ENCODE measurements around the gene TMEFF2.
"Not testable (repeated sequence)": the region's sequence is repeated elsewhere in the genome, so short reads cannot be mapped to it uniquely, and the experiment has no call there.

Gene TMEFF2

DNA sequence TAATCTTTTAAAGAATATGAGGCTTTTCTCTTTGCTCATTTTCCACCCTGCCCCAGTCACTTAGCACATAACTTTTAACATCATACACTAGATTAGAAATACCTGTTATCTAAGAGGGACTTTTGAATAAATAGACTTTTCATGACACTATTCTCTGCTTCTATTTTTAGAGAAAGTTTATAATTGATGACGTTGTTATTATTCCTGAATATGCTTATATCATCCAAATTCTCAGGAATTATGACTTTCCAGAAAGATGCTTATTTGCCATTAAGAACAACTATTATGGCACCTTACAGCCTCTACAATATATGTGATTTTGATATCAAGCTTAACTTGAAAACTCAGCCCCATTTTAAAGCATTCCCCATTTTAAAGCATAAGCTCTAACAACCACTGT, 11.4 kb downstream of the TMEFF2 start:
- DNase-seq (ENCODE audit: low spot score): no peak

DNA sequence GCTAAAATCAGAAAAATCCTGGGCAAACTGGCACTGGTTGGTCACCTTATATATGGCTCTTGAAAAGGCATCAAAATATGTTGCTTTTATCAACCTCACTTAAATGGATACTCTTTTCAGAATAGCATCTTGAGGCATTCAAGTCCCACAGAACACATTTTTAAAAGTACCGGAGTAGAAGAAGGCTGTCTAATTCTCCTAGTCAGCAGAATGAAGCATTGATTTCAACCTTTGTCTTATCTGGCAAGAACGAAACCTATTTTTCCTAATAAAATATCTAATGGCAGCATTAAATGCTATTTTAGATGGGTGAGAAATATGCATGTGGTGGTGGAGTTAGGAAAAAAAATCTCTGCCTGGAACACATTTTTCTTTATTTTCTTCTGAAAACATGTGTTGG, 27.8 kb downstream of the TMEFF2 start:
- DNase-seq (ENCODE audit: low spot score): no peak

DNA sequence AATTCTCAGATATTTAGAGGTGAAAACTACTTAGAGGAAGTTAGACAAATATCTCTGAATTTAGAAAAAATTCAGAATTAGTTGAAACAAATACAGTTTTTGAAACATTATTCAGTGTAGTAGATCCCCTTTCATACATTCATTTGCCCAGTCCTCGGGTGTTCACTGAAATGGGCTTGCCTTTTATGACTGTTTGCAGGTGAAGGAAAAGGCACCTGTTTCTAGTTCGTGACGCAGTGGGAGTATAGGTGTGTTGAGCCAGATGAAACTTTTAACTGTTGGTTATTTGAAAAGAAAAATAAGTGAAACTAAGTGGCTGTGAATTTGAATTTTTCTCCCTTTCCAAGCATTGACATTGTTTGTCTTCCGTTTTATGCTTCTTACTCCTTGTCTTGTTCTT, 28.9 kb downstream of the TMEFF2 start:
- DNase-seq (ENCODE audit: low spot score): no peak

DNA sequence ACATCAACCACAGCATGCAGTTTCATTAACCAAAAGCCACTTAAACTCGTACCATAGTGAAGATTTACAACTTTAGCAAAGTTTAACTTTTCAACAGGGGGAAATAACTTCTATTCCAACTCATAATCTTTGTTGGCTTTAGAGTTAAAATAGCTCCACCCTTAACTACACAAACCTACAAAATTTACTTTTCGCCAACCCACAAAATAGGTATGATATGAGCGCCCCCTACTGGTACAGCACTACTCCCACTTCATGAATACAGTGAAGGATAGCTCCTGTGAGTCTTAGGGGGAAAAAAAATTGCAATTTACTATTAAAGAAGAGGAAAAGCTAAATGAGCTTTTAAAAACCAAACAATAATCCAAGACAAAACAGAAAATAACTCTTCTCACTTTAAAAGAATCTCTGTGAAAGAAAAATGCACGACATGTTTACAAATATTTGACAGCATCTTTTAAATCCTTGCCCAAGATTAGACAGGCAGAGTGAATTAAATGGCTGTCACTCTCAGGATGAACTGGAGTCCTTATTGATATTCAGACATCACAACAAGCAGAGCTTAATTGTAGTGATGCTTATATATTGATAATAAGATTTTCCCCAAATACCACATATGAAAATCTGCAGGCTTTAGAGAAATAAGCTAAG, 32.2 kb downstream of the TMEFF2 start:
- DNase-seq (ENCODE audit: low spot score): peak; percentile 66

DNA sequence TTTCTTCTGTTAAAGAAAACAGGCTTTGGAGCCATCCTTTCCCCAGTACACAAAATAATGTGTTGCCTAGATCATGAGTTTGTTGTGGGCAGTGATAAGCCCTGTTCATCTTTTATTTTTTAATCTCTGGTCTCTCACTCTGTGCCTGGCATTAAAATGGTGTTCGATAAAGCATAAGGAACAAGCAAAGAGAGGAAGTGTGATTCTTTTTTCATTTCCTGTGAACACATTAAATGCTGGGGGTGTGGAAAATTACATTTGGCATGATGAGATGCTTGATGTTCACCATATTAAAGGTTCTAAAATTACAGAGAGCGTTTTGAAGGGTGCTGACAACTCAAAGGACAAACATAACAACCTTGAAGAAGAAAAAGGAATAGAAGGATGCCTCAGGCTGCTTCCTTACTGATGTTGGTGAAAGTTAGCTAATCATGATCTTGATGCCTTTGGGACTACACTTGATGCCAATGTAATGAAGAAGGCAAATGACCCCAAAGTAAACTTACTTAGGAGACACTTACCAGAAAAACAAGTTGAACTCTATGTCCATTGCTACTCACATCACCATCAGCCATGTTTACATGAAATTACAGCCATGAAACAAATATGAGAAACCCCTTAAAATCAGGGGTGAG, 33.0 kb downstream of the TMEFF2 start:
- no peak for DNase-seq (ENCODE audit: low spot score)

DNA sequence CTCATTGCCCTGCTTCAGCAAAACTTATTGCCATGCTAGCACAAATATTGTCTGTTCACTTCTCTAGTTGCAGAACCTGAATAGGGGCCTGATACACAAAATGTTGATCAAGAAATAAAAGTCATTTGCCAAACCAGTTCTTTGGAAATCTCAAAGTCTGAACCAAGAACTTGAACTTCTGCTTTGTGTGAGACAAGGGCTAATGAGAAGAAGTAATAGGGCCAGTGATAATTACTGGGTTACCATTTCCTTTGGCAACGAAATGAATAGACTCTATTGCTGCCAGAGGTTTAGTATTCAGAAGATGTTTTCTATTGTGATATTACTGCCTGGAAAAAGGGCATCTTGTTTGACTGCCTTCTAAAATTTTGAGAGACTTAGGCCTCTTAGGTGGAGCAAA, 35.0 kb downstream of the TMEFF2 start:
- DNase-seq (ENCODE audit: low spot score): no peak

DNA sequence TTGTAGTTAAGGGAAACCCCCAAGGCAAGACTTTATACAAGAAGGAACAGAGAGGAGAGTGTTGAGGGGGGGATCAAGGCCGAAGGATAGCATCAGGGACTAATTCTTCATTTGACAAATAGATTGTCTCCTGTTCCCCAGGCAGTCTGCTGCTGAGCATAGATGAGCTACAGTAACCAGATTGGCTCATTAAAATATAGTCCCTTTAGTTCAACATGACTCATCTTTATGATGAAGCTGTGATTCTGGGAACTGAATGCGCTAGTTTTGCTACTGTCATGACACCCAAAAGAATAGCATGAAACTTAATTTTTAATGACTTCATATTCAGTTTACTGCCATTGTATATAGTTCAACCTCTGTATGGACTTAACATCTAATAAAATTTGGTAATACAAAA, 35.5 kb downstream of the TMEFF2 start:
- DNase-seq (ENCODE audit: low spot score): no peak

DNA sequence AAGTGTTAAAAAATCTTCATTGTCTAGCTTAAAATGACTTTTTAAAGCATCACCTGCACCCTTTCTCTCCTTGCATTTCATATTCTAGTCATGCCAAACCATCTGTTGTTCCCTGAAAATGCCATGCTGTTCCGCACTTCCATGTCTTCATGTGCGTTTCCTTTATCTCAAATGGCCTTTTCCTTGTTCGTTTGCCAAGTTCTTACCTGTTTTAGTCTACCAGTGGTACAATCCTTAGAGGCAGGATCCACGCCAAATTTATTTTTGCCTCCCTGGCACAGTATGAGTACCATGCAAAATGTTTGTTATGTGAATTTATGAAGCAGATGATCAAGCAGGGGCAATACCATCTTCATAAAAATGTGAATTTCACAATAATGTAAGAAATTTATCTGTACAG, 37.0 kb downstream of the TMEFF2 start:
- no peak for DNase-seq (ENCODE audit: low spot score)

DNA sequence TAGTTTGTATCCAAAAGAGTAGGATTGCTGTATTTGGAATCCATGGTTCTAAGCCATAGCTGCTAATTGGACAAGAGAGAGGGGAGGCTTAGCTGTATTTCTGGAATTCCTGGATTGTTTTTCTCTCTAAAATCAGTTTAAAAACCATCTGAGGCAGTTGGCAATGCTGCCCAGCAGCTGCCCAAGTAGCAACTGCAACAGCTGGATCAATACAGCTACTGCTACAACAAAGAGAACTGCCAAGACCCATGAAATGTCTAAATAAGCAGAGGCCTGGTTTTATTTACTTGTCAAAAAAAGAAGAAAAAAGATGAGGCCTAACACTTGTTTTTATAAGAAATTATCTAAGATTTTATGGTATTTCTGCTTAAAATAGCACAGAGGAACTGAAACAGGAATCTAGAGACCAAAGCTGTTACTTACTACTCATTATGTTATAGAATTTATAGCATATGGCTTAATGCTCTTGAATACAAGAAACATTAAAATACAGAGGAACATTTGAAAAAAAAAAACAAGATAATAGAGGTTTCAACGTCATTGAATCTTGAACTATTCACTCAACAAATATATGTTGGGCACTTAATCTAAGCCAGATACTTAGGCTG, 39.1 kb downstream of the TMEFF2 start:
- DNase-seq (ENCODE audit: low spot score): no peak

DNA sequence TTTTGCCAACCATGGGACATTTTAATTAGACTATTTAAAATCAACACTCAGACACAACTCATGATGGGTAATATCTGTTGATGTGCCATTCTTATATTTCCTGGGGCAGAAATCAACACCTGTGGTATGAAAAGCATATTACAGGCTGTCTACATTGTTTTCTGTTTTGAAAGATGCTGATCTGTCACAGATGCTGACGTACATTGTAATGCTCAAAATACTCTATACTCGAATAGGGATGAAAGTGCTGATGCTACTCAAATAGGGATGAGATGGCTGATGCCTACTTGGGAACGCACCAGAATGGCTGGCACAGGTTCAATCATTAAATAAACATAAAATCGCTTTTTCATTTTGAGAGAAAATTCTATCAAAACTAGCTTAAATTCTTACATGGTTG, 41.2 kb downstream of the TMEFF2 start:
- no peak for DNase-seq (ENCODE audit: low spot score)

DNA sequence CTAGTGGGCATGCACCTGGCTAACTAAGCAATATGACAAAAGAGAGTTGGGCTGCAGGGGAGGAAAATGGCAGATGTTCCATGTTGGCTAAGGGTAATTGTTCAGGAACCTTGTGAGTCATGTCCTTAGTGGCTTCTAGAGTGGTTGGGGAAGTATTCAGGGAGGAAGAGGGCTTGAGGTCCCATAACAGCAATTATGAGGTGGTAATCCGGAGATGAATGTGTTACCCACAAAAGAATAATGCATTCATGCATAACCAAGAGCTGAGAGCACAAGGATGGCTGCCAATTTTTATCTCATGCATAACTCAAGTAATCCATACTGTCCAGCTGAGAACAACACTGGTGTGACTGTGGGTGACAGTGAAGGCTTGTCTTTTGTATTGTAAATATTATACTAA, 42.9 kb downstream of the TMEFF2 start:
- no peak for DNase-seq (ENCODE audit: low spot score)

DNA sequence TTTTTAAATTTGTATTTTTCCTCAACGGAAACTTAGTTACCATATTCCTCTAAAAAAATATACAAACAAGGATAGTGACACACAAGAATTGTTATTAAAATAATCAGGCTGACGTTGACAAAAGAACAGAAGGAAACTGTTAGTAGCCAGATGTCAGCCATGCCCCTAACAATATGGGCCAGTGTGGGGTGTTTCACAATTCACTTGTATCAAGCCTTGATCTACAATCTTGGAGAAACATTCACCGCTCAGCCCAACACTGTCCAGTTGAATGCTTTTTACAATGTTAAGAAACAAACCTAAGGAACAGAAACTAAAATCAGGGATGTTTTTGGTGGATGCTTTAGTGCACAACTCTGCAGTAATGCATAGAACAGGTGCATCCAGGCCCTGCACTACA, 44.6 kb downstream of the TMEFF2 start:
- DNase-seq (ENCODE audit: low spot score): no peak

DNA sequence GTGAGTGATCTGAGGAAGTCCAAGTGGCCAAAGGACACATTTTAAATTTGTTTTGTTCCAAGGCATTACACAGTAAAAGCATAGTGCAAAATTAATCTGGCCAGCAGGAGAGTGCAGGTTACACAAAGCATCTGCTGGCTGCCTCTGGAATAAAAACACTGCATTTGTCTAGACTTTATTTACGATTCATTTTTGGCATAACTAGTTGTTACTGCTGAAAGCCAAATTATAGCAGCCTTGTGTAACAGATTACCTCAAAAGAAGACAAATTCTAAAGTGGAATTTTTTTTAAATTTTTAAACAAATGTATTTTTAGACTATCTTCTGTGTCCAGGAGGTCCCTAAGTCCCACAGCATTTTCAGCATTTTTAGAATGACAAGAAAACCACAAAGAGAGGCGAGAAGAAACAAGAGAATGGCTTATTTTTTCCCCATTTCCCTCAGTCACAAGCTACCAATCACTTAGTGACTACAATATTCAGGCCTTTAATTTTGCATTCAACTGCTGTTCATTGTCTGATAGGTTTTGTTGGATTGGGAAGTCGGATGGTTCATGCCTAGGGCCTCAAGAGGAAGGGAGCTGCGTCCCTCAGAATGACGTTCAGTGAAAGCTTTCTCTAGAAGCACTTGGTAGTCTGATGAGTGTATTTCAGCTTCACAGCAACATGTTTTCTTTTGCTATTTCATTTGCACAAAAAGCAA, 46.0 kb downstream of the TMEFF2 start:
- no peak for DNase-seq (ENCODE audit: low spot score)

DNA sequence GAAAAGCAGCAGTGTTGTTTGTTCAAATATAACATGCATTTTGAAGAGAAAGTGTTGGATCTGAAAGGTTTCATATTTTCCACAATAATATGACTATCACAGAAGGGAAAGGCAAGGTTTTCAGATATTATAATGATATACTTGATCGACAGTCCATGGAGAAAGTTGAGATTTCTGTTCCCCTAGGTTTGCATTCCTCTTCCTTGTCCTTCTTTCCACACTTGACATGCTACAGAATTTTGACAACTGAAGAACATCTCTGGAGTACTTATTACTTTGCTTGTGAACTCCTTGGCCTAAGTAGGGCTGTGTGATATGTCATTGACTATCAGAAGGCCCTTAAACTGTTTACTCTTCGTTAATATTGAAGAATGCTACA, 46.5 kb downstream of the TMEFF2 start:
- no peak for DNase-seq (ENCODE audit: low spot score)

DNA sequence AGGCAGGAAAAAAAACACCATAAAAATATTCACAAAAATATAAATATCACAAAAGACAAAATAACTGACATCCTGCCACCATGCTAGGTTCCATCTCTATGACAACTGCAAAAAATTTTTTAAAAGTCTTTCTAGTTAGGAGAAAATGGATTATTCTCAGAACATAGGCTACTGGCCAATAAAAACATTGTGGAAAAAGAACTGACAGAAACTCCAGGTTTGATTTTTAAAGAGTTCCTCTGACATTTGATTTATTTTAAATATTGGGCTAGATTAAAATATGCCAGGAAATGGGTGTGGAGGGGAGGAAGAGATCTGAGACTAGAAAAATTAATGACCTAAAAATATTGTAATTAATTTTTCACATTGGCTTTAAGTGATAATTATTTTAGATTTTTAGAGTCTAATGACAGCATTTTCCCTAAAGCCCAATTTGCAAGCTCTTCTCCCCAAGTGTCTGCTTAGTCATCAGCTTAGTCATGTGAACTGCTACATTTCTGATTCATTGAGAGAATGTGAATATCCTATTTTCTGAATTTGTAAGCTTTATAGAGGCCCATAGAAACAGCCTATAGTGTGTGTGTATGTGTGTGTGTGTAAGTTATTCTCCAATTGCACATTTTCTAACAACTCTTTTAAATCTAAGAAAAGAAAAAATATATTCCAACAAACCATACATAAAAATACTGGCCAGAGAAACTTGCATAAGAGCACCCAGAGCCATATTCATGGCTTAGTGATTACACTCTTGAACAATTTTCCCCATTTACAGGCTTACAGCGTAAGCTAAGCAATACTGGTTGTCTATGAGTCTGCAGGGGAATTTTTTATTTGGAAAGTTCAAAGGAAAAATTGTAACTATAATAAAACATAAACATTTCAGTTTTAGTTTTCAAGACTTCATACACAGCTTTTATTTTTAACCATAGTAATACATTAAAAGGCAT, 48.4 kb downstream of the TMEFF2 start:
- no peak for DNase-seq (ENCODE audit: low spot score)

DNA sequence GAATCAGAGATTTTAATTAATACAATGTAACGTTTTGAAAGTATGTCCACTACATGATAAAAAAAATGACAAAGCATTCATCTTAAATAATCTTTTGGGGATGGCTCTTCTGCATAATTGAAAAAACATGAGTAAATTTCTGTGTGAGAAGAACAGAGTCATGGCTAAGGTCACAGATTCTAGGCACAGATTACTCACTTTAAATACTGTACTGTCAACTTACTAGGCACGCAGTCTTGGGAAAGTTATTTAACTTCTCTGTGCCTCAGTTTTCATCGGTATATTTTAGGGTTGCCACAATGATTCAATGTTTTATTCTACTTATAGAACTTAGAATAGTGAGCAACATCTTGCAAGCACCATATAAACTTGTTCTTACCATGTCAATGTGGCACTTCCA, 49.2 kb downstream of the TMEFF2 start:
- no peak for DNase-seq (ENCODE audit: low spot score)

DNA sequence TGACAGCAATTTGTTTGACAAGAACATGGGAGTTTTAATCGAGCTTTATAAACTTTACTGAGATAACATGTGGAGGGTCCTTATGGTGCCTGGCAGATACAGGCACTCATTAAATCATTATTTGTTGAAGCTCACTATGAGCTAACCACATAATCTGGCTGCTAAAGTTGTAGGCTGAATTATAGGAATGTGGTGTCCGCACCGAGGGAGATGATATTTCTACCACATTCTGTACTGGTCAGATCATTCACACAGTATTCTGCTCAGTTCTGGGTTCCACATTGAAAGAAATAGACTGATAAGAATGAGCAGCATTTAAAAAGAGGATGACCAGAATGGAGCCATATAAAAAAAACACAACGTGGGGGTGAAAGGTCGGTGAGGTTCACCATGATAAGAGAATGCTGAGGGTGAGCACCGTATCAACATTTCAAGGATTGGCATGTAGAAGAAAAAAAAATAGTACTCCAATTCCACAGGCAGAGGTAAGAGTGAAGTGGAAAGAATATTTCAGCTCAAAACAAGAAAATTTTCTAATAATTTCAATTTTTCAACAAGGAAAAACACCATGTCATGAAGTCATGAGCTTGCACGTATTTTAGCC, 54.4 kb downstream of the TMEFF2 start:
- no peak for DNase-seq (ENCODE audit: low spot score)

DNA sequence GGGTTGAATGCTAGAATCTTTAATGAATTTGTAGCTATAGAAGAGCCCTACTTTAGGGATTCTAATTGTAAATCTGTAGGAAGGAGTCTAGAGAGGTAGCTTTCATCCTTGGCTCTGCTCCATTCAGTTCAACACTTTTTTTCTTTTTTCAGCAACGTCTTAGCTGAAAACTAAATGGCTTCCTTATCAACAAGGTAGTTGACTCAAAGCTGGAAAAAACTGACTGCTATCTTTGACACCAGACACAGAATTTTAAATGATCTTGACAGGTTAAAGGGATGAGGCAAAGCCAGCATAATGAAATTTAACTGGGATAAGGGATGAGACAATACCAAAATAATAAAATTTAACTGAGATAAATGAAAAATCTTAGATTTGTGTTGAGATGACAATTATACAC, 54.9 kb downstream of the TMEFF2 start:
- no peak for DNase-seq (ENCODE audit: low spot score)

DNA sequence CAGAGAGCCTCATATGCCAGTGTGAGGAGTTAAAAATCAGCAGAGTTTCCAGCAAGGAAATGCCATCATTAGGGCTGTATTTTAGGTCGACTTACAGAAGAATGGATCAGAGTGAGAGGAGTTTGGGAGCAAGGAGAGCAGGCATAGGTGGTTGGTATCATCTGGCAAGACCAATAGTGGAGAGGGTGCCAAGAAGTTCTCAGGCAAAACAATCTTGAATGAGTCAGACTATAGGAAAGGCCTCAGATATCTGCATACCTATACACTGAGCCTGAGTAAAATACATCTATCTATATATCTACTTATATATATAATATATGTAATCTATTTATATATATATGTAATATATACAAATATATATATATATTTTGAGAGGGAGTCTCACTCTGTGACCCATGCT, 57.3 kb downstream of the TMEFF2 start:
- no peak for DNase-seq (ENCODE audit: low spot score)

DNA sequence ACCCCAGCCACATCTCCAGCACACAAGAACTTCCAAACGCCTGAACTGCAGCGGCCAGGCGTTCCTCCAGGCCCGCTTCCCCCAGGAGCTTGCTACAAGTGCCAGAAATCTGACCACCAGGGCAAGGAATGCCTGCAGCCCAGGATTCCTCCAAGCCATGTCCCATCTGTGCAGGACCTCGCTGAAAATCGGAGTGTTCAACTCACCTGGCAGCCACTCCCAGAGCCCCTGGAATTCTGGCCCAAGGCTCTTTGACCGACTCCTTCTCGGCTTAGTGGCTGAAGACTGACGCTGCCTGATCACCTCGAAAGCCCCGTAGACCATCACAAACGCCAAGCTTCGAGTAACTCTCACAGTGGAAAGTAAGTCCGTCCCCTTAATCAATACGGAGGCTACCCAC, 62.1 kb downstream of the TMEFF2 start:
- not testable (repeated sequence) for DNase-seq (ENCODE audit: low spot score)

DNA sequence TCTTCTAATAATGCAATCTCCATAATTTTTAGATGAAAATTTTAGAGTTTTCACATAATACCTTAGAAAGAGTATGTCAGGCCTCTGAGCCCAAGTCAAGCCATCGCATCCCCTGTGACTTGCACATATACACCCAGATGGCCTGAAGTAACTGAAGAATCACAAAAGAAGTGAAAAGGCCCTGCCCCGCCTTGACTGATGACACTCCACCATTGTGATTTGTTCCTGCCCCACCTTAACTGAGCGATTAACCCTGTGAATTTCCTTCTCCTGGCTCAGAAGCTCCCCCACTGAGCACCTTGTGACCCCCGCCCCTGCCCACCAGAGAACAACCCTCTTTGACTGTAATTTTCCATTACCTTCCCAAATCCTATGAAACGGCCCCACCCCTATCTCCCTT, 64.4 kb downstream of the TMEFF2 start:
- DNase-seq (ENCODE audit: low spot score): not testable (repeated sequence)

DNA sequence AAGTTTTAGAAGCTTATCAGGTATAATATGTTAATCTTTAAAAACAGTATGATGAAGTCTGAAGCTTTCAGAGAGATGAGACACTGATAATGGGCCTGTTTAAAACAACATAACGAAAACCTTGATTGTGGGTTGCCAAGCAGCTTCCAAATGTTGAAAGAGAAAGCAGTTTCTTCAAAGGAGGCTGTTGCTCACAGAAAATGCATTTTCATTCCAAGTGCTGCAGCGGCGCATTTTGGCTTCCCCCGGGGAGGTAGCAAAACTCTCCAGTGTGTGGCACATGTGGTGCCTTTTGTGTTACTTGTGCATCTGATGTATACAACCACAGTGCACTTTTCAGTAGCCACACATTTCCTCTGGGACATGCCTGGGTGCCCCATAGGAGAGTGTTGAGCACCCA, 66.1 kb downstream of the TMEFF2 start:
- no peak for DNase-seq (ENCODE audit: low spot score)
